Activated CD8-positive, alpha-beta T cell treated with anti-CD3 and anti-CD28 coated beads, Interleukin-2, amount 10 ng/mL, durations not matched to agents 7 days and 5 days (primary cell): ENCODE measurements around the gene TRAM2. TPM values are rescaled to one million over a fixed set of nuclear protein-coding genes. Genes with fewer than 3 reads are reported as not detected.

Experiments
- ATAC-seq: fragments of 150-1000 bp; cut with Tn5 transposase; one replicate; pipeline ENCODE4 v1.10.0; 2021; ENCODE audit warnings: moderate library complexity
- CTCF ChIA-PET: fragments of 350-600 bp; sonication (Branson Sonifier 250); formaldehyde crosslinking; loops from one replicate; lab custom pipeline; 2021; ENCODE audit warnings: antibody characterized with exemption; lab: Charles Lee
- POLR2A ChIA-PET: fragments of 350-600 bp; sonication (Branson Sonifier 250); formaldehyde crosslinking; loops from one replicate; lab custom pipeline; 2021; ENCODE audit warnings: antibody characterized with exemption; lab: Charles Lee
- DNase-seq: peaks from one replicate; pipeline ENCODE4 v3.0.0-alpha.2; 2020
- H3K27ac Mint-ChIP-seq: one replicate; pipeline ENCODE4 v1.8.0; 2021; ENCODE audit warnings: mild to moderate bottlenecking, mixed read lengths
- H3K27me3 Mint-ChIP-seq: one replicate; pipeline ENCODE4 v1.8.0; 2021; ENCODE audit warnings: low read depth, mixed read lengths
- H3K36me3 Mint-ChIP-seq: one replicate; pipeline ENCODE4 v1.8.0; 2021; ENCODE audit warnings: low read depth, mixed read lengths
- H3K4me1 Mint-ChIP-seq: one replicate; pipeline ENCODE4 v1.8.0; 2021; ENCODE audit warnings: low read depth, mixed read lengths
- H3K4me3 Mint-ChIP-seq: one replicate; pipeline ENCODE4 v1.8.0; 2021; ENCODE audit warnings: mild to moderate bottlenecking, mixed read lengths
- H3K9me3 Mint-ChIP-seq: one replicate; pipeline ENCODE4 v1.8.0; 2022; ENCODE audit warnings: mixed read lengths; ENCODE audit not compliant: insufficient read depth
- total RNA-seq, 2 experiments: library from RNA; stranded (reverse); gene quantifications; one replicate each; pipeline ENCODE4 v1.2.3, GENCODE V29; 2021

Gene TRAM2
- total RNA-seq, 2 experiments from 2014 or later = 1.4 TPM

- H3K4me3 Mint-ChIP-seq = peak overlapping the region; percentile 73
- POLR2A ChIA-PET = interaction anchor here (0.8 kb wide), 1 partner anchor 158 kb away, joined by 3 read pairs; no protein-coding TSS in a partner anchor
- H3K9me3 Mint-ChIP-seq = no peaks in the 10 kb centered on the region
- peaks cover 33% of the 10 kb centered on the region for H3K4me1 Mint-ChIP-seq
- CTCF ChIA-PET = interaction anchor here (1.0 to 3.0 kb wide), 14 partner anchors 9 to 291 kb away, joined by 3 to 17 read pairs (median 4); no protein-coding TSS in a partner anchor
- peaks cover 44% of the 10 kb centered on the region for H3K27me3 Mint-ChIP-seq
- ATAC-seq = no peak
- no peak for DNase-seq
- H3K36me3 Mint-ChIP-seq = no peaks in the 10 kb centered on the region
- peak overlapping the region; percentile 23 for H3K27ac Mint-ChIP-seq
These were observed 837 bp downstream of the TRAM2 start for GRCh38 chr6:52576054-52576391.

- Mint-ChIP-seq H3K27ac (no peak overlapping the region), H3K4me1 (peaks cover 33% of the 10 kb centered on the region), H3K9me3 (no peaks in the 10 kb centered on the region), H3K27me3 (peaks cover 38% of the 10 kb centered on the region), H3K36me3 (no peaks in the 10 kb centered on the region), H3K4me3 (no peak overlapping the region)
- no peak for DNase-seq
- no peak for ATAC-seq
- CTCF ChIA-PET = interaction anchor here (1.0 to 3.0 kb wide), 14 partner anchors 9 to 290 kb away, joined by 3 to 17 read pairs (median 4); no protein-coding TSS in a partner anchor
- POLR2A ChIA-PET = no interaction called here
These were observed 1.4 kb downstream of the TRAM2 start for GRCh38 chr6:52575502-52575892.

GRCh38 chr6:52574709-52575501 lies 2.0 kb downstream of the TRAM2 start:
- ATAC-seq = peak; percentile 52
- ChIA-PET CTCF (interaction anchor here (0.6 to 3.0 kb wide), 13 partner anchors 8 to 290 kb away, joined by 3 to 17 read pairs (median 4); no protein-coding TSS in a partner anchor), POLR2A (interaction anchor here (0.6 kb wide), 2 partner anchors 39 to 134 kb away, joined by 5 read pairs; no protein-coding TSS in a partner anchor)
- DNase-seq = peak; percentile 74
- no peaks in the 10 kb centered on the region for H3K36me3 Mint-ChIP-seq
- H3K27ac Mint-ChIP-seq = peak overlapping the region; percentile 53
- peaks cover 35% of the 10 kb centered on the region for H3K27me3 Mint-ChIP-seq
- H3K4me3 Mint-ChIP-seq = peak overlapping the region; percentile 35
- peaks cover 33% of the 10 kb centered on the region for H3K4me1 Mint-ChIP-seq
- H3K9me3 Mint-ChIP-seq = no peaks in the 10 kb centered on the region

- ChIA-PET CTCF (no interaction called here), POLR2A (no interaction called here)
- H3K27me3 Mint-ChIP-seq = peaks cover 27% of the 10 kb centered on the region
- H3K27ac Mint-ChIP-seq = no peak overlapping the region
- no peaks in the 10 kb centered on the region for H3K36me3 Mint-ChIP-seq
- no peak overlapping the region for H3K4me3 Mint-ChIP-seq
- peaks cover 33% of the 10 kb centered on the region for H3K4me1 Mint-ChIP-seq
- ATAC-seq (no peak), DNase-seq (no peak)
- no peaks in the 10 kb centered on the region for H3K9me3 Mint-ChIP-seq
These were observed 3.6 kb downstream of the TRAM2 start for GRCh38 chr6:52573295-52573694.

GRCh38 chr6:52572536-52572935 lies 4.3 kb downstream of the TRAM2 start:
- ATAC-seq (no peak), DNase-seq (no peak)
- H3K27ac Mint-ChIP-seq = no peak overlapping the region
- H3K4me1 Mint-ChIP-seq = peaks cover 32% of the 10 kb centered on the region
- no peaks in the 10 kb centered on the region for H3K9me3 Mint-ChIP-seq
- ChIA-PET POLR2A (no interaction called here), CTCF (interaction anchor here (1.5 kb wide), 1 partner anchor 79 kb away, joined by 3 read pairs; no protein-coding TSS in a partner anchor)
- H3K4me3 Mint-ChIP-seq = no peak overlapping the region
- H3K27me3 Mint-ChIP-seq = peaks cover 24% of the 10 kb centered on the region
- no peaks in the 10 kb centered on the region for H3K36me3 Mint-ChIP-seq

- Mint-ChIP-seq H3K4me1 (peaks cover 33% of the 10 kb centered on the region), H3K36me3 (no peaks in the 10 kb centered on the region), H3K4me3 (no peak overlapping the region), H3K9me3 (no peaks in the 10 kb centered on the region), H3K27ac (no peak overlapping the region), H3K27me3 (peaks cover 20% of the 10 kb centered on the region)
- ATAC-seq = no peak
- ChIA-PET CTCF (interaction anchor here (1.5 kb wide), 1 partner anchor 80 kb away, joined by 3 read pairs; no protein-coding TSS in a partner anchor), POLR2A (no interaction called here)
- no peak for DNase-seq
These were observed 5.6 kb downstream of the TRAM2 start for GRCh38 chr6:52571099-52571755.

GRCh38 chr6:52570291-52570700 lies 6.6 kb downstream of the TRAM2 start:
- H3K4me3 Mint-ChIP-seq = no peak overlapping the region
- H3K9me3 Mint-ChIP-seq = no peaks in the 10 kb centered on the region
- peaks cover 12% of the 10 kb centered on the region for H3K27me3 Mint-ChIP-seq
- H3K36me3 Mint-ChIP-seq = no peaks in the 10 kb centered on the region
- DNase-seq (no peak), ATAC-seq (no peak)
- H3K4me1 Mint-ChIP-seq = peaks cover 33% of the 10 kb centered on the region
- no peak overlapping the region for H3K27ac Mint-ChIP-seq
- POLR2A ChIA-PET = no interaction called here
- CTCF ChIA-PET = interaction anchor here (0.8 kb wide), 1 partner anchor 25 kb away, joined by 3 read pairs; no protein-coding TSS in a partner anchor

- DNase-seq (no peak), ATAC-seq (no peak)
- H3K27ac Mint-ChIP-seq = no peak overlapping the region
- no peaks in the 10 kb centered on the region for H3K9me3 Mint-ChIP-seq
- H3K36me3 Mint-ChIP-seq = no peaks in the 10 kb centered on the region
- no peak overlapping the region for H3K4me3 Mint-ChIP-seq
- ChIA-PET POLR2A (interaction anchor here (0.6 kb wide), 1 partner anchor 178 kb away, joined by 3 read pairs; no protein-coding TSS in a partner anchor), CTCF (no interaction called here)
- peaks cover 18% of the 10 kb centered on the region for H3K4me1 Mint-ChIP-seq
- H3K27me3 Mint-ChIP-seq = peaks cover 9% of the 10 kb centered on the region
These were observed 8.5 kb downstream of the TRAM2 start for GRCh38 chr6:52568320-52568719.

- peaks cover 15% of the 10 kb centered on the region for H3K4me1 Mint-ChIP-seq
- no peak overlapping the region for H3K4me3 Mint-ChIP-seq
- no peaks in the 10 kb centered on the region for H3K9me3 Mint-ChIP-seq
- CTCF ChIA-PET = interaction anchor here (2.2 kb wide), 1 partner anchor 9 kb away, joined by 9 read pairs; the partner anchor contains the start of gene TRAM2
- H3K27me3 Mint-ChIP-seq = peaks cover 2% of the 10 kb centered on the region
- H3K36me3 Mint-ChIP-seq = no peaks in the 10 kb centered on the region
- H3K27ac Mint-ChIP-seq = no peak overlapping the region
- ATAC-seq (no peak), DNase-seq (no peak)
- POLR2A ChIA-PET = no interaction called here
These were observed 10.0 kb downstream of the TRAM2 start for GRCh38 chr6:52566853-52567279.

GRCh38 chr6:52566201-52566600 lies 10.7 kb downstream of the TRAM2 start:
- Mint-ChIP-seq H3K27me3 (no peaks in the 10 kb centered on the region), H3K27ac (no peak overlapping the region), H3K9me3 (no peaks in the 10 kb centered on the region), H3K4me1 (peaks cover 15% of the 10 kb centered on the region), H3K36me3 (no peaks in the 10 kb centered on the region), H3K4me3 (no peak overlapping the region)
- no peak for DNase-seq
- CTCF ChIA-PET = interaction anchor here (2.2 kb wide), 1 partner anchor 10 kb away, joined by 9 read pairs; the partner anchor contains the start of gene TRAM2
- POLR2A ChIA-PET = no interaction called here
- peak; percentile 30 for ATAC-seq

- Mint-ChIP-seq H3K27ac (no peak overlapping the region), H3K4me3 (no peak overlapping the region), H3K36me3 (no peaks in the 10 kb centered on the region), H3K9me3 (no peaks in the 10 kb centered on the region), H3K4me1 (peaks cover 15% of the 10 kb centered on the region), H3K27me3 (no peaks in the 10 kb centered on the region)
- POLR2A ChIA-PET = interaction anchor here (0.6 kb wide), 1 partner anchor 202 kb away, joined by 3 read pairs; no protein-coding TSS in a partner anchor
- ATAC-seq (no peak), DNase-seq (no peak)
- CTCF ChIA-PET = no interaction called here
These were observed 12.0 kb downstream of the TRAM2 start for GRCh38 chr6:52564856-52565255.
